SK-N-SH treated with all-trans-retinoic acid at 6 μM for 48 hours (cell line): ENCODE measurements around the gene CPPED1.

Experiments used
- ATAC-seq: fragments of 200-7000 bp; cut with Tn5 transposase; 3 replicates; pipeline ENCODE4 v1.9.1; 2020; ENCODE audit warnings: mild to moderate bottlenecking, moderate library complexity
- ARNTL ChIP-seq: fragments of 450-650 bp; formaldehyde crosslinking; IDR thresholded peaks from 2 replicates; pipeline ENCODE4 v1.5.0; 2020; ENCODE audit warnings: low read depth, mild to moderate bottlenecking, moderate library complexity, borderline replicate concordance
- BACH2 ChIP-seq: fragments of 250-450 bp; sonication (Bioruptor Pico); IDR thresholded peaks from 2 replicates; pipeline ENCODE4 v1.9.0; 2021; ENCODE audit warnings: mild to moderate bottlenecking, borderline replicate concordance
- CSRNP3 ChIP-seq: fragments of 250-450 bp; sonication (Bioruptor Pico); IDR thresholded peaks from 2 replicates; pipeline ENCODE4 v1.5.1; 2021; ENCODE audit warnings: mild to moderate bottlenecking, moderate library complexity
- ESRRG ChIP-seq: fragments of 250-450 bp; sonication (Bioruptor Pico); IDR thresholded peaks from 2 replicates; pipeline ENCODE4 v1.6.1; 2021; ENCODE audit warnings: mild to moderate bottlenecking
- GLIS3 ChIP-seq: fragments of 250-450 bp; sonication (Bioruptor Pico); IDR thresholded peaks from 2 replicates; pipeline ENCODE4 v1.5.0; 2020; ENCODE audit warnings: mild to moderate bottlenecking, moderate library complexity
- ISL1 ChIP-seq: fragments of 250-450 bp; sonication (Bioruptor Pico); IDR thresholded peaks from 2 replicates; pipeline ENCODE4 v2.1.2; 2022; ENCODE audit warnings: mild to moderate bottlenecking, moderate library complexity
- PATZ1 ChIP-seq: fragments of 250-450 bp; sonication (Bioruptor Pico); IDR thresholded peaks from 2 replicates; pipeline ENCODE4 v1.8.0; 2020; ENCODE audit warnings: mild to moderate bottlenecking, moderate library complexity, borderline replicate concordance
- PPARA ChIP-seq: fragments of 250-450 bp; sonication (Bioruptor Pico); IDR thresholded peaks from 2 replicates; pipeline ENCODE4 v1.5.0; 2020; ENCODE audit warnings: mild to moderate bottlenecking, borderline replicate concordance
- RARB ChIP-seq: fragments of 250-450 bp; sonication (Bioruptor Pico); IDR thresholded peaks from 2 replicates; pipeline ENCODE4 v1.8.0; 2021; ENCODE audit warnings: mild to moderate bottlenecking, moderate library complexity
- SNAI2 ChIP-seq: fragments of 250-450 bp; sonication (Bioruptor Pico); IDR thresholded peaks from 2 replicates; pipeline ENCODE4 v1.5.0; 2020; ENCODE audit warnings: mild to moderate bottlenecking, moderate library complexity
- TOX ChIP-seq: fragments of 250-450 bp; sonication (Bioruptor Pico); IDR thresholded peaks from 2 replicates; pipeline ENCODE4 v1.8.0; 2021; ENCODE audit warnings: mild to moderate bottlenecking, moderate library complexity, borderline replicate concordance
- TSHZ2 ChIP-seq: fragments of 250-450 bp; sonication (Bioruptor Pico); IDR thresholded peaks from 2 replicates; pipeline ENCODE4 v1.5.0; 2020; ENCODE audit warnings: mild to moderate bottlenecking, moderate library complexity
- ZC3H10 ChIP-seq: fragments of 250-450 bp; sonication (Bioruptor Pico); IDR thresholded peaks from 2 replicates; pipeline ENCODE4 v1.5.1; 2021; ENCODE audit warnings: mild to moderate bottlenecking, moderate library complexity
- ZFP30 ChIP-seq: fragments of 450-650 bp; formaldehyde crosslinking; IDR thresholded peaks from 2 replicates; pipeline ENCODE4 v1.5.0; 2022; ENCODE audit warnings: mild to moderate bottlenecking, moderate library complexity
- ZNF70 ChIP-seq: fragments of 450-650 bp; formaldehyde crosslinking; IDR thresholded peaks from 2 replicates; pipeline ENCODE4 v1.5.0; 2020; ENCODE audit warnings: mild to moderate bottlenecking, moderate library complexity
- ZNF8 ChIP-seq: fragments of 450-650 bp; formaldehyde crosslinking; IDR thresholded peaks from 2 replicates; pipeline ENCODE4 v1.5.0; 2020; ENCODE audit warnings: mild to moderate bottlenecking, moderate library complexity
- TF ChIP-seq, protein P1 (sequence below): fragments of 250-450 bp; sonication (Bioruptor Pico); IDR thresholded peaks from 2 replicates; pipeline ENCODE4 v1.8.0; 2021; ENCODE audit warnings: low read depth, mild to moderate bottlenecking, moderate library complexity, borderline replicate concordance
- TF ChIP-seq, protein P2 (sequence below): fragments of 250-450 bp; sonication (Bioruptor Pico); IDR thresholded peaks from 2 replicates; pipeline ENCODE4 v1.5.1; 2020; ENCODE audit warnings: low read depth, mild to moderate bottlenecking, moderate library complexity

CPPED1 gene

DNA sequence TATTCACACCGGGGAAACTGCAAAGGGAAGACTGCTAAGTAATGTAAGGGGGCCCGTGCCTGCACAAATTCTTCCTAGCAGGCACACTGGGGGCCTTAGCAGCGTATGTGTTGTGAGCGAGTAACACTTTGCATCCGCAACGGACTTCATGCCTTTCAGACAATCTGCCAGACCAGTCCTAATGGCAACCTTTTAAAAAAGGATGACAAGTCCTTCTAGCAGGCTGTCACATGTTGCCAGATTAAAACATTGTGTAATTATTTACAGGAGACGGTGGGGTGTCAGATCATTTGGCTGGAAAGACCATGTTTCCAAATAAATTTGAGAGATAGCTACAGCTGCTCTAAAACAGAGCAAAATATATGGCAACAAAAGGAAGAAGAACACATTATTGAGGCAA is 46.1 kb downstream of the CPPED1 start:
- TF ChIP-seq TOX (CRISPR knock-in tag) (no peak), SNAI2 (CRISPR knock-in tag) (no peak), CSRNP3 (CRISPR knock-in tag) (no peak), ESRRG (CRISPR knock-in tag) (no peak), RARB (CRISPR knock-in tag) (no peak), TSHZ2 (CRISPR knock-in tag) (no peak), ZNF8 (no peak), ZFP30 (no peak)
- no peak for ATAC-seq

DNA sequence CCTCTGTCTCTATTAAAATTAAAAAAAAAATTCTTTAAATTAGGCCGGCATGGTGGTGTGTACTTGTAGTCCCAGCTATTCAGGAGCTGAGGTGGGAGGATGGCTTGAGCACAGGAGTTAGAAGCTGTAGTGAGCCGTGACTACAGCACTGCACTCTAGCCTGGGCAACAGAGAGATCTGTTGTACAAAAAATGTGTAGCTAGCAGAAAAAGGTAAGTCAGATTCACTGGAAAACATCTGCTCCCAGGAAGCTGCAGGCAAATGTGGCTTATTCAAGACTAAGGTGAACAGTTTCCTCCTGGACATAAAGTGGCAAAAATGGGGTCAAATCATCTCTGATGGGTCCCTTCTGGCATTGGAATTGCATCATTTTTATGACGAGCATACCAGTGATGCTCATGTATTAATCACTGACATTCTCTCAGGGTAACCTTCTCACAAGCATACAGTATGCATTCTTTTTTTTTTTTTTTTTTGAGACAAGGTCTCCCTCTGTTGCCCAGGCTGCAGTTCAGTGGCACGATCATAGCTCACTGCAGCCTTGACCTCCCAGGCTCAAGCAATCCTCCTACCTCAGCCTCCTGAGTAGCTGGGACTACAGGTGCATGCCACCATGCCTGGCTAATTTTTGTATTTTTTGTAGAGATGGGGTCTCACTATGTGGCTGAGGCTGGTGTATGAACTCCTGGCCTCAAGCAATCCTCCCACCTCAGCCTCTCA is 48.7 kb downstream of the CPPED1 start:
- TF ChIP-seq RARB (CRISPR knock-in tag) (no peak), ZNF8 (no peak), TSHZ2 (CRISPR knock-in tag) (no peak), GLIS3 (CRISPR knock-in tag) (no peak), PPARA (no peak), ISL1 (CRISPR knock-in tag) (no peak), ZC3H10 (CRISPR knock-in tag) (no peak), ARNTL (CRISPR knock-in tag) (no peak), ZNF70 (no peak), CSRNP3 (CRISPR knock-in tag) (no peak), PATZ1 (CRISPR knock-in tag) (no peak), ZFP30 (no peak), TOX (CRISPR knock-in tag) (no peak), BACH2 (CRISPR knock-in tag) (no peak)
- TF ChIP-seq, protein P1, sequence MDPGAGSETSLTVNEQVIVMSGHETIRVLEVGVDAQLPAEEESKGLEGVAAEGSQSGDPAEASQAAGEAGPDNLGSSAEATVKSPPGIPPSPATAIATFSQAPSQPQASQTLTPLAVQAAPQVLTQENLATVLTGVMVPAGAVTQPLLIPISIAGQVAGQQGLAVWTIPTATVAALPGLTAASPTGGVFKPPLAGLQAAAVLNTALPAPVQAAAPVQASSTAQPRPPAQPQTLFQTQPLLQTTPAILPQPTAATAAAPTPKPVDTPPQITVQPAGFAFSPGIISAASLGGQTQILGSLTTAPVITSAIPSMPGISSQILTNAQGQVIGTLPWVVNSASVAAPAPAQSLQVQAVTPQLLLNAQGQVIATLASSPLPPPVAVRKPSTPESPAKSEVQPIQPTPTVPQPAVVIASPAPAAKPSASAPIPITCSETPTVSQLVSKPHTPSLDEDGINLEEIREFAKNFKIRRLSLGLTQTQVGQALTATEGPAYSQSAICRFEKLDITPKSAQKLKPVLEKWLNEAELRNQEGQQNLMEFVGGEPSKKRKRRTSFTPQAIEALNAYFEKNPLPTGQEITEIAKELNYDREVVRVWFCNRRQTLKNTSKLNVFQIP (CRISPR knock-in tag): no peak
- TF ChIP-seq, protein P2, sequence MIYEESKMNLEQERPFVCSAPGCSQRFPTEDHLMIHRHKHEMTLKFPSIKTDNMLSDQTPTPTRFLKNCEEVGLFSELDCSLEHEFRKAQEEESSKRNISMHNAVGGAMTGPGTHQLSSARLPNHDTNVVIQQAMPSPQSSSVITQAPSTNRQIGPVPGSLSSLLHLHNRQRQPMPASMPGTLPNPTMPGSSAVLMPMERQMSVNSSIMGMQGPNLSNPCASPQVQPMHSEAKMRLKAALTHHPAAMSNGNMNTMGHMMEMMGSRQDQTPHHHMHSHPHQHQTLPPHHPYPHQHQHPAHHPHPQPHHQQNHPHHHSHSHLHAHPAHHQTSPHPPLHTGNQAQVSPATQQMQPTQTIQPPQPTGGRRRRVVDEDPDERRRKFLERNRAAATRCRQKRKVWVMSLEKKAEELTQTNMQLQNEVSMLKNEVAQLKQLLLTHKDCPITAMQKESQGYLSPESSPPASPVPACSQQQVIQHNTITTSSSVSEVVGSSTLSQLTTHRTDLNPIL (CRISPR knock-in tag): no peak

More for the DNA sequence above, 48.7 kb downstream of the CPPED1 start:
- ATAC-seq: no peak
